Activated naive CD4-positive, alpha-beta T cell treated with anti-CD3 and anti-CD28 coated beads for 36 hours (primary cell): Measurements from ENCODE around the gene BUD23. TPM values are rescaled to one million over a fixed set of nuclear protein-coding genes. Genes with fewer than 3 reads are reported as not detected.
"Not testable (repeated sequence)": the region's sequence is repeated elsewhere in the genome, so short reads cannot be mapped to it uniquely, and the experiment has no call there.

Source experiments
- CTCF ChIA-PET: fragments of 350-600 bp; sonication (Branson Sonifier 250); formaldehyde crosslinking; loops from one replicate; lab custom pipeline; 2021; ENCODE audit warnings: antibody characterized with exemption; lab: Charles Lee
- DNase-seq: peaks from one replicate; pipeline ENCODE4 v3.0.0-alpha.2; 2020
- H3K27ac Mint-ChIP-seq: one replicate; pipeline ENCODE4 v1.8.0; 2021; ENCODE audit warnings: mild to moderate bottlenecking, mixed read lengths
- H3K27me3 Mint-ChIP-seq: one replicate; pipeline ENCODE4 v1.8.0; 2021; ENCODE audit warnings: low read depth, mixed read lengths
- H3K36me3 Mint-ChIP-seq: one replicate; pipeline ENCODE4 v1.8.0; 2021; ENCODE audit warnings: low read depth, mixed read lengths
- H3K4me1 Mint-ChIP-seq: one replicate; pipeline ENCODE4 v1.8.0; 2021; ENCODE audit warnings: low read depth, mixed read lengths
- H3K4me3 Mint-ChIP-seq: one replicate; pipeline ENCODE4 v1.8.0; 2021; ENCODE audit warnings: mild to moderate bottlenecking, moderate library complexity, mixed read lengths
- H3K9me3 Mint-ChIP-seq: one replicate; pipeline ENCODE4 v1.8.0; 2021; ENCODE audit warnings: mixed read lengths
- intact Hi-C: fragments of 100-400 bp; cut with micrococcal nuclease; formaldehyde crosslinking; loops from one replicate; pipeline ENCODE4 v1.15.1; 2023
- total RNA-seq, 2 experiments: library from RNA; stranded (reverse); gene quantifications; one replicate each; pipeline ENCODE4 v1.2.3, GENCODE V29; 2021

BUD23 gene
- total RNA-seq, 2 experiments from 2014 or later, result 95.1 to 110 TPM

DNA sequence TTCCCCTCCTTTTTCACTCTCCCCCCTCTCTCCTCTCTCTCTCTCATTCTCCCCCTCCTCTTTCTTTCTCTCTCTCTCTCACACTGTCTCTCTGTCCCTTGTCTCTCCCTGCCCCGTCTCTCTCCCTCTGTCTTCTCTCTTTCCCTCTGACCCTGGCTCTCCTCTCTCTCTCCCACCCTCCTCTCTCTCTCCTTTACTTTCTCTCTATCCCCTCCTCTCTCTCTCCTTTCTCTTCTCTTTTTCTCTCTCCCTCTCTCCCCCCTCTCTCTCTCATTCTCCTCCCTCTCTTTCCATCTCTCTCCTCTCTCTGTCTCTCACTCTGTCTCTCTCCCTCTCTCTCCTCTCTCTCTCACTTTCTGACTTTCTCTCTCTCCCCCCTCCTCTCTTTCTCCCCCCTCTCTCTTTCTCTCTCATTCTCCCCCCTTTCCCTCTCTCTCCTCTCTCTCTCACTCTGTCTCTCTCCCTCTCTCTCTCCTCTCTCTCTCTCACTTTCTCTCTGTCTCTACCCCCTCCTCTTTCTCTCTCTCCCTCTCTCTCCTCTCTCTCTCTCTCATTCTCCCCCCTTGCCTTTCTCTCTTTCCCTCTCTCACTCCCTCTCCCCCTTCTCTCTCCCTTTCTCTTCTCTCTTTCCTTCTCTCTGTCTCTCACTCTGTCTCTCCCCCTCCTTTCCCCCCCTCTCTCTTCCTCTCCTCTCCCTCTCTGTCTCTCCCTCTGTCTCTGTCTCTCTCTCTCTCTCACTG, 34.6 kb upstream of the BUD23 start:
- Mint-ChIP-seq H3K4me1 (peaks cover 11% of the 10 kb centered on the region), H3K36me3 (no peaks in the 10 kb centered on the region), H3K27ac (no peak overlapping the region), H3K27me3 (peaks cover 51% of the 10 kb centered on the region), H3K9me3 (no peaks in the 10 kb centered on the region), H3K4me3 (peak overlapping the region; percentile 33)
- CTCF ChIA-PET, result no interaction called here
- intact Hi-C loops, result loop anchor here (5.0 kb wide), 1 partner anchor 69 kb away; the partner anchor contains the start of gene STX1A
- no peak for DNase-seq

DNA sequence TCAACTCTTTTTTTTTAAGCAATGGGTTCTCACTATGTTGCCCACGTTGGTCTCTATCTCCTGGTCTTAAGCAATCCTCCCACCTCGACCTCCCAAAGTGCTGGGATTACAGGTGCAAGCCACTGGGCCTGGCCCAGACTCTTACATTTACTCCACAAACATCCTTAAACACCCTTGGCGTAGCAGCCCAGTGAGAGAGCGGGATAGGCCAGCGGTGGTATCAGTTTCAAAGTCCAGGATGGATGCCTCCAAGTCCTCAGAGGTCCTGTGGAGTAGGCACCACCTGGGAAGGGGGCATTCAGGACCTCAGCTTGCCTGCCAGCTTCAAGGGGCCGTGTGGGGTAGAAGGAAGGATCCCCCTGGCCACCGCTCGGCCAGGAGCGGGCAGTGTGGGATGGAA, 33.8 kb upstream of the BUD23 start:
- CTCF ChIA-PET, result no interaction called here
- Mint-ChIP-seq H3K4me3 (peak overlapping the region; percentile 5), H3K27ac (no peak overlapping the region), H3K9me3 (no peaks in the 10 kb centered on the region), H3K36me3 (no peaks in the 10 kb centered on the region), H3K4me1 (peaks cover 11% of the 10 kb centered on the region), H3K27me3 (peaks cover 49% of the 10 kb centered on the region)
- no peak for DNase-seq
- intact Hi-C loops, result loop anchor here (5.0 kb wide), 1 partner anchor 68 kb away; the partner anchor contains the start of gene STX1A

DNA sequence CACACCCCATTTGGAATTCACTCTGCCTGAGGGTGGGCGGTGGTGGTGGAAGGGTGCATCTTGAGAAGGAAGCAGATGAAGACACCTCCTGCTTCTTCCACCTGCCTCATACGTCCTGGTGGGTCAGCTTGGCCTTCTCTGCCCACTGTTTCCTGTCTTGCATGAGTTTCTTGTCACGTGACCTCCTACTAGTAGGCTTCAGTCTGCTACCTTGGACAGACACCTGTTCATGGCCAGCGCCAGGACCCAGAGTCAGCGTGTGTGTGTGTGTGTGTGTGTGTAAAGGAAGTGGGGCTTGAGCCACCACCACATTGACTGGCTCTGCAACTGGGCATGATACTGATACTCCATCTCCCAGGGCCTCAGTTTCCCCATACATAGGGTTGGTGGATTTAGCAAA, 32.9 kb upstream of the BUD23 start:
- intact Hi-C loops, result no loop called here
- CTCF ChIA-PET, result no interaction called here
- DNase-seq, result no peak
- H3K9me3 Mint-ChIP-seq, result no peaks in the 10 kb centered on the region
- no peak overlapping the region for H3K27ac Mint-ChIP-seq
- peaks cover 48% of the 10 kb centered on the region for H3K27me3 Mint-ChIP-seq
- no peak overlapping the region for H3K4me3 Mint-ChIP-seq
- H3K4me1 Mint-ChIP-seq, result peaks cover 11% of the 10 kb centered on the region
- no peaks in the 10 kb centered on the region for H3K36me3 Mint-ChIP-seq

DNA sequence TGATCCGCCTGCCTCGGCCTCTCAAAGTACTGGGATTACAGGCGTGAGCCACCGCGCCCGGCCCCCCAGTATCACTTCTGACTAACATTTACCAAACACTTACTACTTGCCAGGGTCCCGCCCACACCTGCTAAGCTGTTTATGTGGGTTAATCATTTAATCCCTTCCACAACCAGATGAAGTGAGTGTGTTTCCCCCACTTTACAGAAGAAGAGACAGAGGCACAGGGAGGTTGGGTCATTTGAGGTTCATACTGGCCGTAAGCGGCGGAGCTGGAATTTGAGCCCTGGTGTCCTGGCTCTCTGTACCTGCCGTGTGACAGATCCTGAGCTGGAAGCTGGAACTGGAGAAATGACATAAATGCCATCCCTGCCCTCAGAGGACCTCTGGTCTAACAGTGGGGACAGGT, 30.9 kb upstream of the BUD23 start:
- DNase-seq, result no peak
- CTCF ChIA-PET, result no interaction called here
- intact Hi-C loops, result no loop called here
- Mint-ChIP-seq H3K4me3 (no peak overlapping the region), H3K27me3 (peaks cover 34% of the 10 kb centered on the region), H3K4me1 (peaks cover 11% of the 10 kb centered on the region), H3K27ac (no peak overlapping the region), H3K36me3 (no peaks in the 10 kb centered on the region), H3K9me3 (no peaks in the 10 kb centered on the region)

DNA sequence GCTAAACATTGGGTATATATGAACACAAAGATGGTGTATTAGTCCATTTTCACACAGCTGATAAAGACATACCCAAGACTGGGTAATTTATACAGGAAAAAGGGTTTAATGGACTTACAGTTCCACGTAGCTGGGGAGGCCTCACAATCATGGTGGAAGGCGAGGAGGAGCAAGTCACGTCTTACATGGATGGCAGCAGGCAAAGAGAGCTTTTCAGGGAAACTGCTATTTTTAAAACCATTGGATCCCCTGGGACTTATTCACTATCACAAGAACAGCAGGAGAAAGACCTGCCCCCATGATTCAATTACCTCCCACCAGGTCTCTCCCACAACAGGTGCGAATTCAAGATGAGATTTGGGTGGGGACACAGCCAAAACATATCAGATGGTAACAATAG, 28.1 kb upstream of the BUD23 start:
- peaks cover 13% of the 10 kb centered on the region for H3K27me3 Mint-ChIP-seq
- intact Hi-C loops, H3K36me3 Mint-ChIP-seq, CTCF ChIA-PET, H3K4me3 Mint-ChIP-seq, H3K9me3 Mint-ChIP-seq, H3K4me1 Mint-ChIP-seq, DNase-seq, H3K27ac Mint-ChIP-seq: not testable (repeated sequence)

DNA sequence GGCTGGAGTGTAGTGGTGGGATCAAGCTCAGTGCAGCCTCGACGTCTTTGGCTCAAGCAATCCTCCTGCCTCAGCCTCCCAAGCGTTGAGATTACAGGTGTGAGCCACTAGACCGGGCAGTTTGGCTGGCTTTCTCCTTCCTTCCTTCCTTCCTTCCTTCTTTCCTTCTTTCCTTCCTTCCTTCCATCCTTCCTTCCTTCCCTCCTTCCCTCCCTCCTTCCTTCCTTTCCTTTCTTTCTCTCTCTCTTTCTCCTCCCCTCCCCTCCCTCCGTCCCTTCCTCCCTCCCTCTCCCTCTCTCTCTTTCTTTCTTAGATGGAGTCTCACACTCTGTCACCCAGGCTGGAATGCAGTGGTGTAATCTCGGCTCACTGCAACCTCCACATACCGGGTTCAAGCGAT, 23.4 kb upstream of the BUD23 start:
- Mint-ChIP-seq H3K36me3 (no peaks in the 10 kb centered on the region), H3K27me3 (peaks cover 20% of the 10 kb centered on the region), H3K27ac (no peak overlapping the region), H3K9me3 (peaks cover 6% of the 10 kb centered on the region), H3K4me3 (no peak overlapping the region), H3K4me1 (no peaks in the 10 kb centered on the region)
- intact Hi-C loops, result no loop called here
- DNase-seq, result no peak
- CTCF ChIA-PET, result interaction anchor here (1.3 kb wide), 1 partner anchor 53 kb away, joined by 3 read pairs; no protein-coding TSS in a partner anchor

DNA sequence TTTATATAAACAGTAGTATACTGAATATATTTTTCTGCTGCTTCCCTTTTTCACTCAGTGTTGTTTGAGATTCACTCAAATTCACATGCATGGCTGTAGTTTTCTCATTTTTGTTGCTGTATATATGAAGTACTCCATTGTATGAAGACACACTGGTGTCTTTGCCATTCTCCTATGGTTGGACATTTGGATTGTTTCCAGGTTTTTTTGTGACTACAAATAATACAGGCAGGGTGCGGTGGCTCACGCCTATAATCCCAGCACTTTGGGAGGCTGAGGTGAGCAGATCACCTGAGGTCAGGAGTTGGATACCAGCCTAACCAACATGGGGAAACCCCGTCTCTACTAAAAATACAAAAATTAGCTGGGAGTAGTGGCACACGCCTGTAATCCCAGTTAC, 22.8 kb upstream of the BUD23 start:
- H3K27ac Mint-ChIP-seq, intact Hi-C loops, DNase-seq, H3K4me3 Mint-ChIP-seq, H3K9me3 Mint-ChIP-seq, H3K36me3 Mint-ChIP-seq, H3K4me1 Mint-ChIP-seq: not testable (repeated sequence)
- CTCF ChIA-PET, result interaction anchor here (0.7 kb wide), 1 partner anchor 39 kb away, joined by 3 read pairs; no protein-coding TSS in a partner anchor
- peaks cover 20% of the 10 kb centered on the region for H3K27me3 Mint-ChIP-seq

DNA sequence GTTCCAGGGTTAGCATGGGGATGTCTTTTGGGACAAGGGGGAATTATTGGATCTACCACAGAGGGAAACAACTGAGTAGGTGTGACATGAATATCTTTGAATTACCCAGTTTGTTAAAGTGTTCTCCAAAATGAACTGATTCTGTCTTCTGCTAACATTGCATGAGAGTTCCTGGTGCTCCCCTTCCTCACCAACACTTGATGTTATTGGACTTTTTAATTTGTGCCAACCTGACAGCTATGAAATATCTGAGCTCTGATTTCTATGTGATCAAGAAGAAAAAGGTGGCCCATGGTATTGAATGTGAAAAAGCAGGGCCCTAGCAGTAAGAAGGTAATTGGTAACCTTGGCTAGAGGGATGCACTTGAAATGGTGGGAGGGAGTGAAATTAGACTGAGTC, 20.4 kb upstream of the BUD23 start:
- intact Hi-C loops, result no loop called here
- Mint-ChIP-seq H3K27ac (no peak overlapping the region), H3K27me3 (peaks cover 22% of the 10 kb centered on the region), H3K4me1 (peaks cover 4% of the 10 kb centered on the region), H3K4me3 (no peak overlapping the region), H3K9me3 (peaks cover 6% of the 10 kb centered on the region), H3K36me3 (no peaks in the 10 kb centered on the region)
- DNase-seq, result no peak
- CTCF ChIA-PET, result interaction anchor here (2.3 kb wide), 1 partner anchor 56 kb away, joined by 9 read pairs; no protein-coding TSS in a partner anchor

DNA sequence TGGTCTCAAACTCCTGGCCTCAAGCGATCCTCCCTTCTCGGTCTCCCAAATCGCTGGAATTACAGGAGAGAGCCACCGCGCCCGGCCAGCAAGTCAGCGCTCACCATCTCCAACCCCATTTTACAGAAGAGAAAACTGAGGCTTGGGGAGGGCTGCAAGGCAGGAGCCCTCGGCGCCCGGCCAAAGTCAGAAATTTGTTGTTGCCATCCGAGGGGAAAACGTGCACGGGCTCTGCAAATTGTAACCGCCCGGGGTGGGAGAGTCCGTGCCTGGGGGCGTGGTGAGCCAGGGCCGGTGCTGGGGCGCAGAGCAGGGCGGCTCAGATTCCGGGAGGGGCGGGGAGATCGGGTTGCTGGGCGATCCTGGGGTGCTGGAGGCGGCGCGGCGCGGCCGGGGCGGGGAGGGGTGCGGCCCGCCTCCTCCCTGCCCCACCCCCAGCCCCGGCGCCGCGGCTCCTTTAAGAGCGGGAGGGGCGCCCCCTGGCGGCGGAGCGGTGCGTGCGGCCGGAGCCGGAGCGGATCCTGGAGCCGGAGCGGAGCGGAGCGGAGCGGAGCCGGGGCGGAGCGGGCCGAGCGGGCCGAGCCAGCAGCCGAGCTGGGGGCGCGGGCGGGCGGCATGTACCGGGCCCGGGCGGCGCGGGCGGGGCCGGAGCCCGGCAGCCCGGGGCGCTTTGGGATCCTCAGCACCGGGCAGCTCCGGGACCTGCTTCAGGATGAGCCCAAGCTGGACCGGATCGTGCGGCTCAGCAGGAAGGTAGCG, 15.9 kb upstream of the BUD23 start, which contains the start of gene VPS37D:
VPS37D (plus strand) TSS at position 488 of the 759 bp plus-strand sequence; CDS start at position 616, 128 bp downstream.
- Mint-ChIP-seq H3K4me1 (peaks cover 8% of the 10 kb centered on the region), H3K9me3 (peaks cover 6% of the 10 kb centered on the region), H3K27ac (no peak within 1 kb of the TSS), H3K36me3 (no peaks in the 10 kb centered on the region), H3K27me3 (peaks cover 34% of the 10 kb centered on the region), H3K4me3 (peak within 1 kb of the TSS; percentile 63)
- DNase-seq, result peak; percentile 91
- CTCF ChIA-PET, result interaction anchor here (0.7 to 2.2 kb wide), 13 partner anchors 11 to 80 kb away, joined by 3 to 11 read pairs (median 4); no protein-coding TSS in a partner anchor
- intact Hi-C loops, result loop anchor here (1.0 to 5.0 kb wide), 7 partner anchors 16 to 175 kb away; partner anchors contain the start of genes ABHD11, BUD23, DNAJC30 and METTL27

DNA sequence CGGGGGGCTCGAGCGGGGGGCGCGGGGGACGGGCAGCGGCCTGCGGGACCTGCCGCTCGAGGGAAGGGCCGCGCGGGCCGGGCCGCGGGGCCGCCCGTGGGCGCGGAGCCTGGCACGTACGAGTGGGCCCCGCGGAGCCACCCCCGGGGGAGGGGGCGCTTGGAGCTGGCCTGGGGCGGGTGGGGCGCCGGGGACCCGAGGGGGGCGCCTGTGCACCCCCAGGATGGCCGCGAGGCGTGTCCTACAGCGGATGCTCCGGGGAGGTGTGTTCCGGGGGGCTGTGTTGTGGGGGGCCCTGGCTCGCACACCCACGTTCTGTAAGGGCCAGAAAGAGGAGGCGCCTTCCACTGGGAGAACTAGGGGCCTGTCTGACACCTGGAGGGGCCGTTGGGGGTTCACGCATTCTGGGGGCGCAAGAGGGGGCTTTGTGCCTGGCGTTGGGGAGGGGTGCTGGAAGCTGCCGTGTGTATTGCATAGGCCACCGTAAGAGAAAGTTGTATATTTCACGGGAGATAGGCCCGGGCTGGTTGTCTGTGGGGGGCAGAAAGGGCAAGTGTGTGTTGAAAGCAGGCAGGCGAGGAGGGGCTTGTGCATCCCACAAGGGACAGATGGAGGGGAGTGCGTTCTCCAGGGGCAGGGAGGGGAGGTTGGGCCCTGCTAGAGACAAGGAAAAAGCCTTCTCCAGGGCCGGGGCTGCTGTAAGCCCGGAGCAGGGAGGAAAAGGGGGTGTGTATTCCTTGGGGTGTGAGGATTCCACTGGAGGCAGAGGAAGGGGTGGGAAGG, 15.1 kb upstream of the BUD23 start:
- H3K4me1 Mint-ChIP-seq, result peaks cover 8% of the 10 kb centered on the region
- H3K36me3 Mint-ChIP-seq, result no peaks in the 10 kb centered on the region
- intact Hi-C loops, result loop anchor here (5.0 kb wide), 1 partner anchor 174 kb away; the partner anchor contains the start of gene METTL27
- no peak for DNase-seq
- peaks cover under 1% of the 10 kb centered on the region for H3K9me3 Mint-ChIP-seq
- CTCF ChIA-PET, result interaction anchor here (0.7 to 2.2 kb wide), 12 partner anchors 10 to 81 kb away, joined by 3 to 11 read pairs (median 4); no protein-coding TSS in a partner anchor
- peaks cover 29% of the 10 kb centered on the region for H3K27me3 Mint-ChIP-seq
- peak overlapping the region; percentile 47 for H3K4me3 Mint-ChIP-seq
- H3K27ac Mint-ChIP-seq, result no peak overlapping the region

DNA sequence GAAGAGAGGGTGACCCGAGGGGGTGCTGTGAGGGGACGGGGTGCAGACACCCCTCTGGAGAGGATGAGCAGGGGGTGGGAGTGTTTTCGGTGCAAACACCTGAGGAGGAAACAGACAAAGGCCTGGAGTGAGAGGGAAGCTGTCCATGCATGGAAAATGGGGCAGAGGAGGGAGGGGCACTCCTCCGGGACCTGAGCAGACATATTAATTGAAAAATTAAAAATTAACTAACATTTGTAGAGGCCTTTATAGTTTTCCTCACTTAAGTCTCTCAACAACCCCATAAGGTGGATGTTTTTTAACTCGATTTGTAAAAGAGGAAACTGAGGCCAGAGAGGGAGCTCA, 14.5 kb upstream of the BUD23 start:
- Mint-ChIP-seq H3K36me3 (no peaks in the 10 kb centered on the region), H3K4me1 (peaks cover 8% of the 10 kb centered on the region)
- no peak for DNase-seq

More for the DNA sequence above, 14.5 kb upstream of the BUD23 start:
- intact Hi-C loops, result loop anchor here (5.0 kb wide), 1 partner anchor 173 kb away; the partner anchor contains the start of gene METTL27
- no peaks in the 10 kb centered on the region for H3K9me3 Mint-ChIP-seq
- no peak overlapping the region for H3K4me3 Mint-ChIP-seq
- peaks cover 25% of the 10 kb centered on the region for H3K27me3 Mint-ChIP-seq
- CTCF ChIA-PET, result interaction anchor here (1.1 to 2.2 kb wide), 5 partner anchors 22 to 82 kb away, joined by 3 to 11 read pairs (median 4); no protein-coding TSS in a partner anchor
- H3K27ac Mint-ChIP-seq, result no peak overlapping the region
